T47D (cell line): ENCODE measurements around the gene SLC14A1.

Experiments
- DNase-seq, 2 experiments: peaks; one replicate each; pipeline versions ENCODE4 v3.0.0 to v3.0.0-alpha.2; 2011 to 2012; ENCODE audit warnings: low read depth in 1 of 2, low spot score in 1 of 2
- JUND ChIP-seq: IDR thresholded peaks from 2 replicates; pipeline ENCODE4 v1.6.1; 2012; ENCODE audit warnings: low read depth
- in situ Hi-C: cut with HindIII; loops from 2 replicates; pipeline ENCODE4 v1.10.0; 2016; ENCODE audit warnings: low sequenced_read_pairs, low pct_unique_long_range_greater_than_20kb

The SLC14A1 gene

GRCh38 chr18:45723567-45724355 lies at the start of gene SLC14A1:
SLC14A1 (plus strand) TSS chr18:45724181; CDS start chr18:45730321, 6,140 bp downstream.
- no peak for TF ChIP-seq JUND
- no peak for DNase-seq
- in situ Hi-C loops = no loop called here

GRCh38 chr18:45677276-45677807 lies 46.6 kb upstream of the SLC14A1 start:
- in situ Hi-C loops = no loop called here
- DNase-seq = no peak
- TF ChIP-seq JUND = no peak

GRCh38 chr18:45678441-45678840 lies 45.5 kb upstream of the SLC14A1 start:
- in situ Hi-C loops = no loop called here

GRCh38 chr18:45678850-45679249 lies 45.1 kb upstream of the SLC14A1 start:
- no peak for DNase-seq
- in situ Hi-C loops = no loop called here
- no peak for TF ChIP-seq JUND

More at GRCh38 chr18:45678441-45678840, 45.5 kb upstream of the SLC14A1 start:
- TF ChIP-seq JUND = no peak
- no peak for DNase-seq

GRCh38 chr18:45680066-45680690 lies 43.8 kb upstream of the SLC14A1 start:
- in situ Hi-C loops = no loop called here
- DNase-seq = no peak
- no peak for TF ChIP-seq JUND

- in situ Hi-C loops = no loop called here
- no peak for TF ChIP-seq JUND
- no peak for DNase-seq
These were observed 41.8 kb upstream of the SLC14A1 start for GRCh38 chr18:45682181-45682580.

- in situ Hi-C loops = no loop called here
These were observed 39.5 kb upstream of the SLC14A1 start for GRCh38 chr18:45684341-45685115.

GRCh38 chr18:45686891-45687611 lies 36.9 kb upstream of the SLC14A1 start:
- no peak for TF ChIP-seq JUND
- in situ Hi-C loops = no loop called here
- no peak for DNase-seq

More at GRCh38 chr18:45684341-45685115, 39.5 kb upstream of the SLC14A1 start:
- no peak for DNase-seq
- no peak for TF ChIP-seq JUND

GRCh38 chr18:45687621-45688020 lies 36.4 kb upstream of the SLC14A1 start:
- in situ Hi-C loops = no loop called here
- TF ChIP-seq JUND = no peak
- DNase-seq = no peak

- in situ Hi-C loops = no loop called here
- DNase-seq = no peak
- no peak for TF ChIP-seq JUND
These were observed 35.9 kb upstream of the SLC14A1 start for GRCh38 chr18:45688113-45688512.

GRCh38 chr18:45688833-45689232 lies 35.1 kb upstream of the SLC14A1 start:
- TF ChIP-seq JUND = no peak
- no peak for DNase-seq
- in situ Hi-C loops = no loop called here

GRCh38 chr18:45689396-45689795 lies 34.6 kb upstream of the SLC14A1 start:
- in situ Hi-C loops = no loop called here
- no peak for TF ChIP-seq JUND
- DNase-seq = no peak
